ENCODE data around the gene PDK3.

Gene PDK3

DNA sequence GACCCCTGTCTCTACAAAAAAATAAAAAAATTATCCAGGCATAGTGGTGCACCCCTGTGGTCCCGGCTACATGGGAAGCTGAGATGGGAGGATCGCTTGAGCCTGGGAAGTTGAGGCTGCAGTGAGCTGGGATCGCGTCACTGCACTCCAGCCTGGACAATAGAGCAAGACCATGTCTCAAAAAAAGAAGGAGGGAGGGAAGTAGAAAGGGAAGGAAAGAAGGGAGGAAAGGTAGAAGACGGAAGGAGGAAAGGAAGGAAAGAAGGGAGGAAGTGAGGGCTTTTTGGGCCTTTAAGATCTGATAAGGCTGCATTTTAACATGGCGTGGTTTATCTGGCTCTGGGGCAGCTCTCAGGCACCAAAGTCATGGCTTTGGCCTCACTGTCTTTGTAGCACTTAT is 10.4 kb downstream of the PDK3 start:
- DNase-seq (ENCODE audit: low read depth, low spot score): no peak
- TF ChIP-seq, protein P1, sequence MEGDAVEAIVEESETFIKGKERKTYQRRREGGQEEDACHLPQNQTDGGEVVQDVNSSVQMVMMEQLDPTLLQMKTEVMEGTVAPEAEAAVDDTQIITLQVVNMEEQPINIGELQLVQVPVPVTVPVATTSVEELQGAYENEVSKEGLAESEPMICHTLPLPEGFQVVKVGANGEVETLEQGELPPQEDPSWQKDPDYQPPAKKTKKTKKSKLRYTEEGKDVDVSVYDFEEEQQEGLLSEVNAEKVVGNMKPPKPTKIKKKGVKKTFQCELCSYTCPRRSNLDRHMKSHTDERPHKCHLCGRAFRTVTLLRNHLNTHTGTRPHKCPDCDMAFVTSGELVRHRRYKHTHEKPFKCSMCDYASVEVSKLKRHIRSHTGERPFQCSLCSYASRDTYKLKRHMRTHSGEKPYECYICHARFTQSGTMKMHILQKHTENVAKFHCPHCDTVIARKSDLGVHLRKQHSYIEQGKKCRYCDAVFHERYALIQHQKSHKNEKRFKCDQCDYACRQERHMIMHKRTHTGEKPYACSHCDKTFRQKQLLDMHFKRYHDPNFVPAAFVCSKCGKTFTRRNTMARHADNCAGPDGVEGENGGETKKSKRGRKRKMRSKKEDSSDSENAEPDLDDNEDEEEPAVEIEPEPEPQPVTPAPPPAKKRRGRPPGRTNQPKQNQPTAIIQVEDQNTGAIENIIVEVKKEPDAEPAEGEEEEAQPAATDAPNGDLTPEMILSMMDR (IDR thresholded peaks at IDR 0.05; ENCODE audit: low read depth, low read length): no peak
- in situ Hi-C loops (cut with HindIII; ENCODE audit: low sequenced_read_pairs): no loop called here

DNA sequence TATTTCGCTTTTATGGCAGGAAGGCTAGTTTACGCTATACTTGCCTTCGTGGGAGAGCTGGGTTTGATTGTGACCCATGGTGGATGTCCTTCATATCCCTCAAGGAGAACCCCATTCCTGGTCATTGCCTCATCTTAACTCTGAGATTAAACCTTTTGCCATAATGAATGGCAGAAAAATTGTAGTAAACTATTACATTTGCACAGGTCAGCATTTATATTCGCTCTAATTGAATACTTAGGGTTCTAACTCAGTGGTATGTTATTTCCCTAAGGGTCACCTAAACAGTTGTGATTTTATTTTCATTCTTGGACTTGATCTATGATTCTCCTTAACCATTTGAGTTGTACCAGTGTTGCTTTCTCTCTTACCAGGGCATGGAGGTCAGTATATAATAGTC is 13.4 kb downstream of the PDK3 start:
- TF ChIP-seq, protein P1 (IDR thresholded peaks at IDR 0.05; ENCODE audit: low read depth, low read length): no peak
- in situ Hi-C loops (cut with HindIII; ENCODE audit: low sequenced_read_pairs): no loop called here
- no peak overlapping the region for H3K4me3 ChIP-seq (ENCODE audit: low read depth, low read length)
- no peak for DNase-seq (ENCODE audit: low read depth, low spot score)

More for the DNA sequence above, 10.4 kb downstream of the PDK3 start:
- H3K4me3 ChIP-seq (ENCODE audit: low read depth, low read length): no peak overlapping the region

DNA sequence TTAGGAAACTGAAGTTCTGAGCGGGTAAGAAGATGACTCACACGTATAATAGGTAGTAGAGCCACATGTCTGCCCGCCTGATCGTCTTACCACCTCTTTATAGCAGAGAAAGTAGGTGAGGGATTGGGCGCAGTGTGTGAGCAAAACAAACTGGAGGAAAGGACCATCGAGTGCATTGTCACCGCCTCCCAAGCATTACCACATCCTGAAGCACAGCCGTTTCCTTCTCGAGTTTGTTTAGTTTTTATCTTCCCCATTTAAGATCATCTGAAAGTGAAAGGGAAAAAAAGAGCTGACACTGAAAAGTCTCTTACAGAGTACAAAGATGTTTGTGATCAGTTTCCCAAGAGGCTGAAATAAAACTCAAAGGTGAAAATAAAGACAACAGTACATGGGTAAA is 14.8 kb downstream of the PDK3 start:
- no peak for DNase-seq (ENCODE audit: low read depth, low spot score)
- in situ Hi-C loops (cut with HindIII; ENCODE audit: low sequenced_read_pairs): no loop called here
- TF ChIP-seq, protein P1 (IDR thresholded peaks at IDR 0.05; ENCODE audit: low read depth, low read length): no peak
- H3K4me3 ChIP-seq (ENCODE audit: low read depth, low read length): no peak overlapping the region

DNA sequence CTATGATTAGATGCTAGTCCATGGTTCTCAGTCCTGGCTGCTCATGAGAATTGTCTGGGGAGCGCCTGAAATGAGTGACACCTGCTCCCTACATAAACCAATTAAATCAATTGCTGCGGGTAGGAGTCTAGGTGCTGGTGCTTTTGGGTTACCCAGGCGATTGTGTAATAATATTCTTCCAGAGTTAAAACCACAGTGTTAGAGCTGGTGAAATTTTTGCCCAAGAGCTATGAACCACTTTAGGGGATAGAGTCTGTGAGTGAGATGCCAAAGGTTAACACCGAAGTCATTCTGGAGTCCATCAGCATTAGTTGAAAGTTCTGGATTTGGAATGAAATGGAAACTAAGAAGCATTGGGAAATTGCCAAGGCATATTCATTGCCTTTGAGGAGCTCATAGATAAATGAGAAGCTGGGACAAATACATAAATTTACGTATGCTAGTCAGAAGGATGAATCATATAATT is 15.3 kb downstream of the PDK3 start:
- no peak overlapping the region for H3K4me3 ChIP-seq (ENCODE audit: low read depth, low read length)
- no peak for DNase-seq (ENCODE audit: low read depth, low spot score)
- in situ Hi-C loops (cut with HindIII; ENCODE audit: low sequenced_read_pairs): no loop called here
- TF ChIP-seq, protein P1 (IDR thresholded peaks at IDR 0.05; ENCODE audit: low read depth, low read length): no peak

DNA sequence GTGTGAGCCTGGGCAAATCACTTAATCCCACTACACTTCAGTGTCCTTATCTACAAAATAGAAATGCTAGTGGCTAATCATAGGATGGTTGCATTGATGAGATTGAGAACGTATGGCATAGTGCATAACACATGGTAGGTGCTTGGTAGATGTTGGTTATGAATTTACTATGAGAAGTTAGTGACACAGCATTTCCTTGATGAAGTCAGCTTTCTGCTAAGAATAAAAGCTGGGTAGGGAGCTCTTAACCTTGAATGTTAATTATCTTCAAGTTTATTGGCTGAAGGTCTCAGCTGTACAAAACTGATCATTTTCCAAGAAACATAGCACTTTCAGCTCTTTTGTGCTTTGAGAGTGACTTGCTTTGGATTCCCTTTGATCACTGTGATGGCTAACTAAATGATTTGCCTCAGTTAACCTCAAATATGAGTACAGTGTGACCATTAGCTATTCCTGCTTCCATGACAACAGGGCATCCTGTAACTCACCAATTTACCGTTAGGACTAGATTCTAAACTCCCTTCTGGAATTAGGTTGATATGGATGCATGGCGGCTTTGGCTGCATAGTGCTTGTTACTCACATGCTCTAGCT is 17.8 kb downstream of the PDK3 start:
- TF ChIP-seq, protein P1 (IDR thresholded peaks at IDR 0.05; ENCODE audit: low read depth, low read length): no peak
- in situ Hi-C loops (cut with HindIII; ENCODE audit: low sequenced_read_pairs): no loop called here
- no peak for DNase-seq (ENCODE audit: low read depth, low spot score)

DNA sequence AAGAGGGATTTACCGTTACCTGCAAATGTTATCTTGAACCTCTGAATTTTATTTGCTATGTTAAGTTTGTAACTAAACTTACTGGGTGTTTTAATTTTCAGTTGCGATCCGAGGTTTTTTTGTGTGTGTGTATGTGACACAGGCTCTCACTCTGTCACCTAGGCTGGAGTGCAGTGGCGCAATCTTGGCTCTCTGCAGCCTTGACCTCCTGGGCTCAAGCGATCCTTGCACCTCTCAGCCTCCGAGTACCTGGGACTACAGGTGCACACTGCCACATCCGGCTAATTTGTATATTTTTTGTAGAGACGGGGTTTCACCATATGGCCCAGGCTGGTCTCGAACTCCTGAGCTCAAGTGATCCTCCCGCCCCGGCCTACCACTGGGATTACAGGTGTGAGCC is 18.5 kb downstream of the PDK3 start:
- no peak overlapping the region for H3K4me3 ChIP-seq (ENCODE audit: low read depth, low read length)
- in situ Hi-C loops (cut with HindIII; ENCODE audit: low sequenced_read_pairs): no loop called here
- no peak for DNase-seq (ENCODE audit: low read depth, low spot score)
- TF ChIP-seq, protein P1 (IDR thresholded peaks at IDR 0.05; ENCODE audit: low read depth, low read length): no peak

More for the DNA sequence above, 17.8 kb downstream of the PDK3 start:
- no peak overlapping the region for H3K4me3 ChIP-seq (ENCODE audit: low read depth, low read length)

Measured in astrocyte of the spinal cord (primary cell).